ENCODE data around the gene JUN.
"Not testable (repeated sequence)": the region's sequence is repeated elsewhere in the genome, so short reads cannot be mapped to it uniquely, and the experiment has no call there.

JUN gene

DNA sequence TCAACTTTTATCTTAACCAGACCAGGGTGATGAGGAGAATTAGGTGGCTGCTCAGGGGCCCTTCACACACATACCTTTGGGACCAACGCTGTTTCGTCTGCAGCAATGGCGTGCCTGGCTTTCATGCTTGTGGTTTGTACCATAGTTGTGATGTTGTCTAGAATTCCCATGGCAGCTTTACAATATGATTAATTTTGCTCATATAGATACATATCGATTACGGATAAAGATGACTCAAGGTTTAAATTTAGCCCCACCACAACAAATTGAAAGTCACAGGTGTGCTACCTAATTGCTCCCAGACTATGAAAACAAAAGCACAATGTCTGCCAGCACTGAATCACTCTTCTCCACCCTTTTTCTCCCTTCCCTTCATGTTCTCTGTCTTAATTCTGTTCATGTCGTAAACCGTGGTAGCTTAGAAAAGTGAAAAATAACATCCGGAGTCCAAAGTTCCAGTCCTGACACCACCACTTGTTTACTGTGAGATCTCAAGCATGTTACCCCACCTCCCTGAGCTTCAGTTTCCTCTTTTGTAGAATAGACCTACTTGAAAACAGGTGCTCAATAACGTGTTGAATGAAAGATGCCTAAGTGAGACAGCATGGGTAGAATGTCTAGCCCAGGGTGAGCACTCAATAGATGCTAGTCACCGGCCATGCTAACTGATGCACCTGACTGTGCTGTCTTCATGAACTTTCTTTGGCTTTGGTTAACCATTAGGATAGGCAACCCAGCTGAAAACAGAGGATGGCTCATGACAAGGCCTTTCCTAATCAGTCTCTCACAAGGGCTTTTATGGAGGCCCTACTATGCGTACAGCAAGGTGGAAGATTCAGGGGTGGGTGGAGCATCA is 22.1 kb upstream of the JUN start:
- no peak for DNase-seq

DNA sequence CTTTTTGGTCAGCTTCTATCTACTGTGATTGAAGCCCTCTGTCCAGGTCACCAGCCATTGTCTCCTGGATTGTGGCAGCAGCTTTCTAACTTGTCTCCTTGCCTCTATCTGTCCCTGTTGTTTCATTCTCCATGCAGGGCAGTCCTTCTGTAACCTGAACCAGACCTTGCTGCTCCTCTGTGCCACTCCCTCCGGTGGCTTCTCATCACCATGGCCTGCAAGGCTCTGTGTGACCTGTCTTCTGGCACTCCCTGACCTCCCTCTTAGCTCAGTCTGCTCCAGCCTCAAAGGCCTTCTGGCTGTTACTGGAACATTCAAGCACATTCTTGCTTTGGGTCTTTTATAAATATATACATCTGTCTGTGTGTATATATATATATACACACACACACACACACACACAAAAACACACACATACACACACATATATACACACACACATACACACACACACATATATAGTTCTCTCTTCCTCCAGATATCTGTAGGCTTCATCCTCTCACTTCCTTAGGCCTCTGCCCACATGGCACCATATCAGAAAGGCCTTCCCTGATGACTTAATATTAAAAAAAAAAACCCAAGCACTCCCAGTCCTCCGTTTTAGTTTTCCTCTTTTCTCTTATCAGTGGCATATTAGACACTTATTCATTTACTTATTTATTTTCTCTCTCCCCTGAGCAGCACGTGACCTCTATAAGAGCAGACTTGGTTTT is 21.2 kb upstream of the JUN start:
- no peak for DNase-seq

- no peak for DNase-seq
These were observed 20.0 kb upstream of the JUN start for GRCh38 chr1:58803858-58804257.

GRCh38 chr1:58802640-58803399 is 19.0 kb upstream of the JUN start:
- DNase-seq = no peak

DNA sequence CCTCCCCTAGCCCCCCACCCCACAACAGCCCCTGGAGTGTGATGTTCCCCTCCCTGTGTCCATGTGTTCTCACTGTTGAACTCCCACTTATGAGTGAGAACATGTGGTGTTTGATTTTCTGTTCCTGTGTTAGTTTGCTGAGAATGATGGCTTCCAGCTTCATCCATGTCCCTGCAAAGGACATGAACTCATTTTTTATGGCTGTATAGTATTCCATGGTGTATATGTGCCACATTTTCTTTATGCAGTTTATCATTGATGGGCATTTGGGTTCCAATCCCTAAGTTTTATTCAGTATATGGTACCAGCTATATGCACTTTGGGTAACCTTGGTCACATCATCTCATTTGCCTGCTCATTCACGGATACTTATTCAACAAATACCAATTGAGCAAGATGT is 17.4 kb upstream of the JUN start:
- not testable (repeated sequence) for DNase-seq

GRCh38 chr1:58799650-58800049 is 15.8 kb upstream of the JUN start:
- no peak for DNase-seq

DNA sequence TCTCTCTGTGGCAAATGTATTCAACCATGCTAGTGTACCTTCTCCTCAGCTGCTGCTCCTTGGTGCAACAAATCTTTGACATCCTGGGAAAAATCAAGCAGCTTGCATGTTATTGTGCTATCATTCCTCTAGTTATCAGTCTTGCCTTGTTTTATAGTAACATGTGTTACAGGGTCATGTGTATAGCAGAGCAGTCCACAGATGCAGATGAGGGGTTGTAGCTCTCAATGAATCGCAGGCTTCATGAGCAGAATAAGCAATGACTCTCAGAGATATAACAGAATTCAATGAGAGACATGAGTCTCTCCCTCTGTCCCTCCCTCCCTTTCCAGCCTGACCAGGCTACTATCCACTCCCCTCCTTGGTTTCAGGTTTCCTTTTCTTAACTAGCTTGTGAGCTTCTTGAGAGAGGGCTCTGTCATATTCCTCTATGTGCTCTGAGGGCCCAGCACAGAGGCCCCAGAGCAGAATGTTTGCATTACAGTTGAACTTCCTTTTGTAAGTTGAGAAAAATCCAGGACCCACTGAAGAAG is 15.1 kb upstream of the JUN start:
- no peak for DNase-seq

DNA sequence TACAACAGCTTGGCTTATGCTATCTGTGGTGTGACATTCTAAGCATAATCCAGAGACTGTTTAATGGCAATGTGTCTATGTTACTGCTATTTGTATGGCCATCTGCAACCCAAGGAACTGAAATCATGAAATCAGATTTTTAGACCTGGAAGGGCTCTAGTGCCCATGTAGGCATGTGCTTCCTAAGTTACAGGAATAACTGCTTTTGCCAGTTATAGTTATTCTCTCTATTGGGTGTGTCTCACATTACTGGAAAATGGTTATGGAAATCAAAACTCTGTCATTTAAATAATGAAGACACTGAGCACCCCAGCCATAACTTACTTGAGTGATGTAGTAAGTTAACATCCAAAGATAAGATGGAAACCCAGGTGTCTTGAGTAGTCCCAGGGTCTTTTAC is 12.6 kb upstream of the JUN start:
- DNase-seq = no peak

GRCh38 chr1:58794585-58794984 is 10.7 kb upstream of the JUN start:
- DNase-seq = no peak

GRCh38 chr1:58792846-58793245 is 9.0 kb upstream of the JUN start:
- DNase-seq = no peak

DNA sequence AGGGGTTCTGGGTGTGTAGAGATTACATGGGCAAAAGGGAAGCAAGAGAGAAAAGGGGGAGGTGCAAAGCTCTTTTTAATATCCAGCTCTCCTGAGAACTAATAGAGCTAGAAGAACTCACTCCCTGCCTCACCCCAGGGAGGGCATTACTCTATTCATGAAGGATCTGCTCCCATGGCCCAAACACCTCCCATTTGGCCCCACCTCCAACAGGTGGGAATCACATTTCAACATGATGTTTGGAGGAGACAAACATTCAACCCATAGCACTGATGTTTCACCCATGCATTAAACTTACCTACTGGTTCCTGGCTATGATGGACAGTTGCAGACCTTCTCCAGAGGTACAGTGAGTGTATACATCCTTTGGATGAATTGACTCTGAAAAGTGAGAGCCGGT is 7.3 kb upstream of the JUN start:
- no peak for DNase-seq

- DNase-seq = no peak
These were observed 6.3 kb upstream of the JUN start for GRCh38 chr1:58789996-58790660.

GRCh38 chr1:58789322-58789856 is 5.5 kb upstream of the JUN start:
- DNase-seq = no peak

- DNase-seq = no peak
These were observed 4.4 kb upstream of the JUN start for GRCh38 chr1:58788259-58788658.

DNA sequence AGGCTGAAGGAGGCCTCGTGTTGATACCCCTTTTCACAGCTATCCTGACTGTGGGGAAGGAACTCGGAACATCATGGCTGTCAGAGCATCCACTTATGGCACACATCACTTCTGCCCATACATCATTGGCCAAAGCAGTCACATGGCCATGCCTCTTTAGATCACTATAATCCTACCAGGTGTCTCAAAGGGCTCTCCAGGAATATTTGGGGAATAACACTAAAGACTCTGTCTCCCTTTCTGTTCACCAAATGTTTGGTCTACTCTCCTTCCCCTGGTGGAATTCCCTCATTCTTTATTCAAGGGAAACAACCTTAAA is 3.0 kb upstream of the JUN start:
- DNase-seq = no peak

GRCh38 chr1:58786184-58786926 is 2.5 kb upstream of the JUN start:
- peak; percentile 32 for DNase-seq

- peak; percentile 64 for DNase-seq
These were observed 1.7 kb upstream of the JUN start for GRCh38 chr1:58785442-58786058.

GRCh38 chr1:58784758-58785441 is 1.1 kb upstream of the JUN start:
- peak; percentile 95 for DNase-seq

- peak; percentile 40 for DNase-seq
These were observed 506 bp downstream of the JUN start for GRCh38 chr1:58783090-58783992.

Data from EL (cell line).